GM06990 (cell line): ENCODE measurements around the gene DENND2A.
"Not testable (repeated sequence)": the region's sequence is repeated elsewhere in the genome, so short reads cannot be mapped to it uniquely, and the experiment has no call there.

Source experiments
- DNase-seq: peaks from one replicate; pipeline ENCODE4 v3.0.0-alpha.2; 2011; ENCODE audit not compliant: insufficient read length; ENCODE audit errors: extremely low read depth
- H3K27me3 ChIP-seq: replicated peaks from 2 replicates; pipeline ENCODE4 v1.6.0; 2011; ENCODE audit warnings: low read length; ENCODE audit not compliant: control insufficient read depth, insufficient read depth
- H3K36me3 ChIP-seq: 2 replicates; pipeline ENCODE4 v1.5.1; 2011; ENCODE audit warnings: low read length; ENCODE audit not compliant: control insufficient read depth, insufficient read depth
- H3K4me3 ChIP-seq: replicated peaks from 2 replicates; pipeline ENCODE4 v1.5.1; 2011; ENCODE audit warnings: low read depth, mild to moderate bottlenecking, control low read depth, low read length
- TF ChIP-seq, protein P1 (sequence below): IDR thresholded peaks from 2 replicates; pipeline ENCODE4 v1.5.1; 2011; ENCODE audit warnings: low read length, control low read depth, mild to moderate bottlenecking, inconsistent platforms; ENCODE audit not compliant: insufficient read depth, poor library complexity, severe bottlenecking

Gene DENND2A

DNA sequence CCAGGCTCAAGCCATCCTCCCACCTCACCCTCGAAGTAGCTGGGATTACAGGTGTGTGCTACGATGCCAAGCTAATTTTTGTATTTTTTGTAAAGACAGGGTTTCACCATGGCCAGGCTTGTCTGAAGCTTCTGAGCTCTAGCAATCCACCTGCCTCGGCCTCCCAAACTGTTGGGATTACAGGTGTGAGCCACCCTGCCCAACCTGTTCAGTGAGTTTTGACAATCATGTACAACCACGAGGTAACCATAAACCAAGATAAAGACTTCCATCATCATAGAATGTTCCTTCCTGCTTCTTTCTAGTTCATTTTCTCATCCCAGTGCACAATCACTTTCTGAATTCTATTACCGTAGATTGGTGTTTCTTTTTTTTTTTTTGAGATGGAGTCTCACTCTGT, 130.8 kb downstream of the DENND2A start:
- no peak overlapping the region for H3K4me3 ChIP-seq
- no peak for DNase-seq
- no peaks in the 10 kb centered on the region for H3K27me3 ChIP-seq
- TF ChIP-seq, protein P1, sequence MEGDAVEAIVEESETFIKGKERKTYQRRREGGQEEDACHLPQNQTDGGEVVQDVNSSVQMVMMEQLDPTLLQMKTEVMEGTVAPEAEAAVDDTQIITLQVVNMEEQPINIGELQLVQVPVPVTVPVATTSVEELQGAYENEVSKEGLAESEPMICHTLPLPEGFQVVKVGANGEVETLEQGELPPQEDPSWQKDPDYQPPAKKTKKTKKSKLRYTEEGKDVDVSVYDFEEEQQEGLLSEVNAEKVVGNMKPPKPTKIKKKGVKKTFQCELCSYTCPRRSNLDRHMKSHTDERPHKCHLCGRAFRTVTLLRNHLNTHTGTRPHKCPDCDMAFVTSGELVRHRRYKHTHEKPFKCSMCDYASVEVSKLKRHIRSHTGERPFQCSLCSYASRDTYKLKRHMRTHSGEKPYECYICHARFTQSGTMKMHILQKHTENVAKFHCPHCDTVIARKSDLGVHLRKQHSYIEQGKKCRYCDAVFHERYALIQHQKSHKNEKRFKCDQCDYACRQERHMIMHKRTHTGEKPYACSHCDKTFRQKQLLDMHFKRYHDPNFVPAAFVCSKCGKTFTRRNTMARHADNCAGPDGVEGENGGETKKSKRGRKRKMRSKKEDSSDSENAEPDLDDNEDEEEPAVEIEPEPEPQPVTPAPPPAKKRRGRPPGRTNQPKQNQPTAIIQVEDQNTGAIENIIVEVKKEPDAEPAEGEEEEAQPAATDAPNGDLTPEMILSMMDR = no peak
- no peaks in the 10 kb centered on the region for H3K36me3 ChIP-seq

DNA sequence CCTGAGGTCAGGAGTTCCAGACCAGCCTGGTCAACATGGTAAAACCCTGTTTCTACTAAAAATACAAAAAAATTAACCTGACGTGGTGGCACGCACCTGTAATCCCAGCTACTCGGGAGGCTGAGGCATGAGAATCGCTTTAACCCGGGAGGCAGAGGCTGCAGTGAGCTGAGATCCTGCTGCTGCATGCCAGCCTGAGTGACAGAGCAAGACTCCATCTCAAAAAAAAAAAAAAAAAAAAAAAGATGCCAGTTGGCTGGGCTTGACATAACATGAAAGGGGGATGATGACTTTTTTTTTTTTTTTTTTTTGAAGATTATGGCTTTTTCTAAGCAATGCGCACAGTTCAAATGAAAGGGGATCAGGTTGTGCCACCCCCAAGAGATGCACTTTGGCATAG, 133.1 kb downstream of the DENND2A start:
- not testable (repeated sequence) for H3K27me3 ChIP-seq, H3K36me3 ChIP-seq, DNase-seq, H3K4me3 ChIP-seq

DNA sequence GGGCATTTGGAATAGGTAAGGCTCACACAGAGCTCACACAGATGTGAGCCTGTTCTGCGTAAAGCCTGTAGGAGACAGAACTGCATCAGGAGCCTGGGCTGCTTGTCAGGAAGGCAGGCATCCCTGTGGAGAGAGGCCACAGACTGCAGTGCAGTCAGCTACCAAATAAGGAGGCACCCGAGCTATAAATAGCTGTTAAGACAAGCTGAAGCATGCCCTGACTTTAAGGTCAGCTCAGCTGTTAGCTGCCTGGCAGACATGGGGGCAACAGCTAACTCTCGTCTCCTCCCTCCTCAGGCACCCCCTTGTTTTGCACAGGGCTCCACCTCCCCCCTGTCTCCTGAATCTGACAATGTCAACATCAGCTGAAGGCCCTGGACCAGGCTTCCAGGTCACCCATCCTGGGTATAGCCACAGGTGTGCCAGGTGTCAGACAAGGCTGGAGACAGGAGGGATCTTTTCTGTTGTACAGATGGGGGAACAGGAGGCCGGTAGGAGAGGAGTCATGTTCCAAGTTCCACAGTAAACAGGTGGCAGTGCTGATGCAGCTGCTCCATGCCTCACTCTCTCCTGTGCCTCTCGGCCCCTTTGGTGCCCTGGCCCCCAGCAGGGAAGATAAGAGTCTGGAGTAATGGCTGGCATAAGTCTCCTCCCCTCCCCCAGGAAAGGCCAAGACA, 133.7 kb downstream of the DENND2A start:
- TF ChIP-seq, protein P1 = no peak
- no peak for DNase-seq
- Histone ChIP-seq H3K27me3 (no peaks in the 10 kb centered on the region), H3K36me3 (no peaks in the 10 kb centered on the region), H3K4me3 (no peak overlapping the region)

DNA sequence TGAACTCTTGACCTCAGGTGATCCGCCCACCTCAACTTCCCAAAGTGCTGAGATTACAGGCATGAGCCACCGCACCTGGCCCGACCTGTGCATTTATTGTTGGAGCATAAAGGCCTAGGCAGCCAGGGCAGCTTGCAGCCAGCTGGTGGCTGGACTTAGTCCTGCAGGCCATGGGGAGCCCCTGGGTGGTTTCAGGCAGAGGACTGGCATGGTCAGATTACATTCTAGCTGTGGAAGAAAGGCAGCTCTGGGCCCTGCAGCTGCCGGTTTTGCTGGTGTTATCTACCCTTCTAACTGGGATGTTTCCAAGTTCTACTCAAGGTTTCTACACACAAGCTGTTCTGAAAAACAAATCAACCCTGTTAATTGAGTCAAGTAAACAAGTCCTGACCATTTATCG, 138.6 kb downstream of the DENND2A start:
- Histone ChIP-seq H3K27me3 (no peaks in the 10 kb centered on the region), H3K4me3 (no peak overlapping the region), H3K36me3 (no peaks in the 10 kb centered on the region)
- no peak for DNase-seq
- TF ChIP-seq, protein P1 = no peak

DNA sequence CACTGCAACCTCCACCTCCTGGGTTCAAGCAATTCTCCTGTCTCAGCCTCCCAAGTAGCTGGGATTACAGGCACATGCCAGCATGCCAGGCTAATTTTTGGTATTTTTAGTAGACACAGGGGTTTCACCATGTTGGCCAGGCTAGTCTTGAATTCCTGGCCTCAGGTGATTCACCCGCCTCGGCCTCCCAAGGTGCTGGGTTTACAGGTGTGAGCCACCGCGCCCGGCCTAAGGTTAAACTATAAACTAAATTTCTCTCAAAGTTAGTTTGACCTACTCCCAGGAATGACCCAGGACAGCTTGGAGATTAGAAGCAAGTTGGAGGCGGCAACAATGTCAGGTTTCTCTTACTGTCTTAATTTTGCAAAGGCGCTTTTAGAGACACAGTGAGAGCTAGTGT, 142.8 kb downstream of the DENND2A start:
- not testable (repeated sequence) for H3K4me3 ChIP-seq, H3K36me3 ChIP-seq, DNase-seq, H3K27me3 ChIP-seq

DNA sequence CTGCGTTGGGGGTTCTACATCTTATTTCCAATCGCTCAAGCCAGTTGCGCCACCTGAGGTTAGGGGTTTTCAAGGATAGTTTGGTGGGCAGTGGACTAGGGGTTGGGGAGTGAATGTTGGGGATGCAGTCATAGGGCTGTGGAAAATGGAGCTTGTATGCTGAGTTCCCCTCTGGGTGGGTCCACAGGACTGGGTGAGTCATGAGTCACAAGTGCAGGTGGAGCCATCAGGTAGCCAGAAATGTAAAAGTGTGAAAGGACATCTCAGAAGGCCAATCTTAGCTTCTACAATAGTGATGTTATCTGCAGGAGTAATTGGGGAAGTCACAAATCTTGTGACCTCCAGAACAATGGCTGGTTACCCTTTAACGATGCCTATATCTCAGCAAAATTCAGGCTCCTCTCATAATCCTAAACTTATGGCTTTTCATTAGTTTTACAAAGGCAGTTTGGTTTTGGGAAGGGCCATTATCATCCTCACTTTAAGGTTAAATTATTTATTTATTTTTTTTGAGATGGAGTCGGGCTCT, 143.3 kb downstream of the DENND2A start:
- H3K36me3 ChIP-seq = no peaks in the 10 kb centered on the region
- H3K27me3 ChIP-seq = no peaks in the 10 kb centered on the region
- no peak overlapping the region for H3K4me3 ChIP-seq
- TF ChIP-seq, protein P1 = no peak
- DNase-seq = no peak
